Keratinocyte (primary cell): ENCODE measurements around the gene NTN1. TPM values are rescaled to one million over a fixed set of nuclear protein-coding genes. Genes with fewer than 3 reads are reported as not detected.
"Not testable (repeated sequence)": the region's sequence is repeated elsewhere in the genome, so short reads cannot be mapped to it uniquely, and the experiment has no call there.

Experiments
- DNase-seq: peaks from one replicate; pipeline ENCODE4 v3.0.0-alpha.2; 2011; ENCODE audit warnings: low read depth, missing footprints, low spot score
- FAIRE-seq: peaks from 2 replicates; lab custom pipeline; 2011; peaks lifted over from hg19 to GRCh38; lab: Jason Lieb, UNC
- H2AFZ ChIP-seq: 2 replicates; pipeline ENCODE4 v1.6.0; 2012; ENCODE audit warnings: low read length, control low read depth, inconsistent platforms; ENCODE audit not compliant: control insufficient read depth
- H3K27ac ChIP-seq: 2 replicates; pipeline ENCODE4 v1.5.1; 2011; ENCODE audit warnings: low read length; ENCODE audit not compliant: control insufficient read depth, insufficient read depth
- H3K27me3 ChIP-seq: 3 replicates; pipeline ENCODE4 v1.6.0; 2011; ENCODE audit warnings: low read length; ENCODE audit not compliant: control insufficient read depth, insufficient read depth; ENCODE audit errors: extremely low read depth
- H3K36me3 ChIP-seq, 2 experiments: 2 replicates in 1 of 2; 3 replicates in 1 of 2; pipeline ENCODE4 v1.5.1; 2011; ENCODE audit warnings: low read length in 2 of 2, mild to moderate bottlenecking in 1 of 2; ENCODE audit not compliant: control insufficient read depth in 2 of 2, insufficient read depth in 2 of 2; ENCODE audit errors: extremely low read depth in 1 of 2
- H3K4me1 ChIP-seq: 3 replicates; pipeline ENCODE4 v1.5.1; 2011; ENCODE audit warnings: low read length; ENCODE audit not compliant: control insufficient read depth, insufficient read depth; ENCODE audit errors: extremely low read depth
- H3K4me2 ChIP-seq: 3 replicates; pipeline ENCODE4 v1.6.0; 2011; ENCODE audit warnings: low read depth, low read length; ENCODE audit not compliant: control insufficient read depth, insufficient read depth; ENCODE audit errors: extremely low read depth
- H3K4me3 ChIP-seq, 3 experiments: fragments of 200-600 bp in 1 of 3; sonication (generic) in 1 of 3; 2 replicates in 2 of 3; 3 replicates in 1 of 3; pipeline ENCODE4 v1.5.1; 2011 to 2016; ENCODE audit warnings: low read length in 3 of 3, mild to moderate bottlenecking in 3 of 3, control low read depth in 2 of 3, inconsistent platforms in 1 of 3, low read depth in 1 of 3, mixed read lengths in 1 of 3, mixed run types in 1 of 3, moderate library complexity in 1 of 3; ENCODE audit not compliant: control insufficient read depth in 2 of 3, insufficient read depth in 2 of 3; ENCODE audit errors: extremely low read depth in 1 of 3
- H3K79me2 ChIP-seq: 2 replicates; pipeline ENCODE4 v1.6.0; 2012; ENCODE audit warnings: low read length; ENCODE audit not compliant: control insufficient read depth, insufficient read depth
- H3K9ac ChIP-seq: 3 replicates; pipeline ENCODE4 v1.6.0; 2011; ENCODE audit warnings: low read length; ENCODE audit not compliant: control insufficient read depth, insufficient read depth; ENCODE audit errors: extremely low read depth
- H3K9me1 ChIP-seq: 3 replicates; pipeline ENCODE4 v1.6.0; 2011; ENCODE audit warnings: low read length; ENCODE audit not compliant: control insufficient read depth, insufficient read depth; ENCODE audit errors: extremely low read depth
- H3K9me3 ChIP-seq: 2 replicates; pipeline ENCODE4 v1.5.1; 2012; ENCODE audit warnings: low read depth, low read length; ENCODE audit not compliant: control insufficient read depth
- H4K20me1 ChIP-seq: 3 replicates; pipeline ENCODE4 v1.6.0; 2011; ENCODE audit warnings: low read length; ENCODE audit not compliant: control insufficient read depth, insufficient read depth; ENCODE audit errors: extremely low read depth
- EZH2 ChIP-seq: IDR thresholded peaks from one replicate; pipeline ENCODE4 v1.6.1; 2012; ENCODE audit warnings: inconsistent platforms, mild to moderate bottlenecking, low read length, moderate library complexity
- dilution Hi-C: fragments of 300-500 bp; cut with MboI; formaldehyde crosslinking; loops from one replicate; pipeline ENCODE4 v1.7.0; 2020; ENCODE audit warnings: low sequenced_read_pairs; ENCODE audit not compliant: extremely low pct_ligation_motif_present
- polyA plus RNA-seq, 5 experiments: library from polyadenylated mRNA; depleted of rRNA in 3 of 5; stranded (reverse) in 3 of 5; stranded (forward) in 1 of 5; unstranded in 1 of 5; fragments of >200 nt; gene quantifications; 1 replicate in 1 of 5; 2 replicates in 3 of 5; 3 replicates in 1 of 5; pipeline versions ENCODE4 v1.2.1 to v1.2.3, GENCODE V29; 2011 to 2012; ENCODE audit warnings: missing spikeins in 2 of 5, low read depth in 1 of 5, low replicate concordance in 1 of 5
- TF ChIP-seq, protein P1 (sequence below), 3 experiments: IDR thresholded peaks in 1 of 3; conservative IDR thresholded peaks in 1 of 3; optimal IDR thresholded peaks in 1 of 3; 2 replicates in 2 of 3; 3 replicates in 1 of 3; pipeline versions ENCODE3 to v1.5.1; 2011; ENCODE audit warnings: low read length in 3 of 3, mild to moderate bottlenecking in 3 of 3, moderate library complexity in 2 of 3, control low read depth in 1 of 3, inconsistent platforms in 1 of 3; ENCODE audit not compliant: insufficient read depth in 2 of 3; ENCODE audit errors: extremely low read depth in 1 of 3

The NTN1 gene
- polyA plus RNA-seq, 1 donor (not counting 4 experiments of a cell fraction or from before 2014, with no cell fraction given) = 0.10 TPM

DNA sequence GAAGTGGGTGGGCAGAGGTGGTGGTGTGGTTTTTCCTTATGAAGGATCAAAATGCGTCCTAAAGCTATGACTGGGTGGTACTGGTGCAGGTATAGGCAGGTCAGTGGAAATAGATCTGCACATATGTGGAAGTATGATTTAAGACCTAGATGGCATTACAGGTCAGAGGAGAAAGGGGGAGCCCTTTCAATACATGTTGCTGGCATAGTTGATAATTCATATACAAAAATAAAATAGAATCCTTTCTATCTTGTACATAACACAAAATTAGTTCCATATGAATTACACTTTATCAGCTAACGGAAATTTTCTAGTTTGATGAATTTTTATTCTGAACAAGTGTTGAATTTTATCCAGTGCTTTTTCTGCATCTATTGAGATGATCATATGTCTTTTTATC is 35.0 kb upstream of the NTN1 start:
- no peaks in the 10 kb centered on the region for H3K27me3 ChIP-seq
- no peaks in the 10 kb centered on the region for H3K4me1 ChIP-seq
- no peak overlapping the region for H3K4me3 ChIP-seq
- no peak overlapping the region for H3K27ac ChIP-seq
- DNase-seq (no peak), FAIRE-seq (no peak)
- H3K9me3 ChIP-seq = no peaks in the 10 kb centered on the region
- no peaks in the 10 kb centered on the region for H3K9me1 ChIP-seq
- H3K9ac ChIP-seq = no peak overlapping the region
- no peak overlapping the region for H3K4me2 ChIP-seq
- no peak for TF ChIP-seq EZH2
- TF ChIP-seq, protein P1, sequence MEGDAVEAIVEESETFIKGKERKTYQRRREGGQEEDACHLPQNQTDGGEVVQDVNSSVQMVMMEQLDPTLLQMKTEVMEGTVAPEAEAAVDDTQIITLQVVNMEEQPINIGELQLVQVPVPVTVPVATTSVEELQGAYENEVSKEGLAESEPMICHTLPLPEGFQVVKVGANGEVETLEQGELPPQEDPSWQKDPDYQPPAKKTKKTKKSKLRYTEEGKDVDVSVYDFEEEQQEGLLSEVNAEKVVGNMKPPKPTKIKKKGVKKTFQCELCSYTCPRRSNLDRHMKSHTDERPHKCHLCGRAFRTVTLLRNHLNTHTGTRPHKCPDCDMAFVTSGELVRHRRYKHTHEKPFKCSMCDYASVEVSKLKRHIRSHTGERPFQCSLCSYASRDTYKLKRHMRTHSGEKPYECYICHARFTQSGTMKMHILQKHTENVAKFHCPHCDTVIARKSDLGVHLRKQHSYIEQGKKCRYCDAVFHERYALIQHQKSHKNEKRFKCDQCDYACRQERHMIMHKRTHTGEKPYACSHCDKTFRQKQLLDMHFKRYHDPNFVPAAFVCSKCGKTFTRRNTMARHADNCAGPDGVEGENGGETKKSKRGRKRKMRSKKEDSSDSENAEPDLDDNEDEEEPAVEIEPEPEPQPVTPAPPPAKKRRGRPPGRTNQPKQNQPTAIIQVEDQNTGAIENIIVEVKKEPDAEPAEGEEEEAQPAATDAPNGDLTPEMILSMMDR (optimal IDR thresholded peaks at IDR 0.05 in 1 of 3, IDR thresholded peaks at IDR 0.05 in 1 of 3, conservative IDR thresholded peaks at IDR 0.05 in 1 of 3; ENCODE audit: extremely low read depth in 1 of 3, insufficient read depth in 2 of 3, low read length in 3 of 3) = peak in 1 of 3 experiments; percentile 4
- no peaks in the 10 kb centered on the region for H3K79me2 ChIP-seq
- H4K20me1 ChIP-seq = no peaks in the 10 kb centered on the region
- no peak overlapping the region for H2AFZ ChIP-seq
- no peaks in the 10 kb centered on the region for H3K36me3 ChIP-seq
- dilution Hi-C loops = no loop called here

DNA sequence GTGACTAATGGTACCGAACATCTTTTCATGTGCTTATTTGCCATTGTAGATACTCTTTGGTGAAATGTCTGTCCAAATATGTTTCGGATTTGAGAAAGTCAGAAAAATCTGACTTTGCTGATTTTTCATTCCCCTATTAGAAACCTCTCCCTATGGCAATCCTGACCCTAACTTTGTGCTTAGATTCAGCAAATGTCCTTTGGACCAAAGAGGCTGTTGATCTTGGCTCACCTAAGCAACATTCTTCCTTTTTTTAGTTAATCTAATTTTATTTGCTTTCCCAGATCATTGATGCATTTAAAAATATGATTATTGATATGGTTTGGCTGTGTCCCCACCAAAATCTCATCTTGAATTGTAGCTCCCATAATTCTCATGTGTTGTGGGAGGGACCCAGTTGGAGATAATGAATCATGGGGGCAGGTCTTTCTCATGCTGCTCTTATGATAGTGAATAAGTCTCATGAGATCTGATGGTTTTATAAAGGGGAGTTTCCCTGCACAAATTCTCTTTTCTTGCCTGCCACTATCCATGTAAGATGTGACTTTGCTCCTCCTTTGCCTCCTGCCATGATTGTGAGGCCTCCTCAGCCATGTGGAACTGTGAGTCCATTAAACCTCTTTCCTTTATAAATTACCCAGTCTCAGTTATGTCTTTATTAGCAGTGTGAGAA is 32.9 kb upstream of the NTN1 start:
- FAIRE-seq, H2AFZ ChIP-seq, H3K27ac ChIP-seq, H4K20me1 ChIP-seq, H3K27me3 ChIP-seq, H3K4me2 ChIP-seq, H3K9me1 ChIP-seq, H3K4me1 ChIP-seq, DNase-seq, H3K9ac ChIP-seq, H3K36me3 ChIP-seq, H3K4me3 ChIP-seq, H3K9me3 ChIP-seq, H3K79me2 ChIP-seq, dilution Hi-C loops: not testable (repeated sequence)
